Globus pallidus (tissue), 1 donor: ENCODE data around the gene RRP1B.

Source experiments
- DNase-seq: peaks from one replicate; pipeline ENCODE4 v3.0.0-alpha.2; 2015; ENCODE audit warnings: low spot score

The RRP1B gene

GRCh38 chr21:43721206-43721605, 61.8 kb downstream of the RRP1B start:
- DNase-seq: no peak

- no peak for DNase-seq
Measured at GRCh38 chr21:43721939-43722338, 62.6 kb downstream of the RRP1B start.

- no peak for DNase-seq
Measured at GRCh38 chr21:43723648-43724047, 64.3 kb downstream of the RRP1B start.

- DNase-seq: no peak
Measured at GRCh38 chr21:43726686-43727518, 67.5 kb downstream of the RRP1B start.

- no peak for DNase-seq
Measured at GRCh38 chr21:43727519-43728153, 68.3 kb downstream of the RRP1B start.

GRCh38 chr21:43728154-43728466, 68.8 kb downstream of the RRP1B start:
- no peak for DNase-seq

- DNase-seq: peak; percentile 85
Measured at GRCh38 chr21:43728467-43729390, 69.4 kb downstream of the RRP1B start.

GRCh38 chr21:43731476-43731875, 72.1 kb downstream of the RRP1B start:
- DNase-seq: no peak

- no peak for DNase-seq
Measured at GRCh38 chr21:43731891-43732711, 72.7 kb downstream of the RRP1B start.

GRCh38 chr21:43733060-43733459, 73.7 kb downstream of the RRP1B start:
- DNase-seq: no peak

GRCh38 chr21:43733529-43734071, 74.2 kb downstream of the RRP1B start:
- no peak for DNase-seq

- DNase-seq: no peak
Measured at GRCh38 chr21:43734131-43734927, 75.0 kb downstream of the RRP1B start.

GRCh38 chr21:43734928-43735229, 75.5 kb downstream of the RRP1B start:
- DNase-seq: no peak

GRCh38 chr21:43735236-43736091, 76.1 kb downstream of the RRP1B start:
- DNase-seq: no peak

- no peak for DNase-seq
Measured at GRCh38 chr21:43736224-43736883, 77.0 kb downstream of the RRP1B start.

- DNase-seq: no peak
Measured at GRCh38 chr21:43737158-43737950, 78.0 kb downstream of the RRP1B start.

GRCh38 chr21:43739621-43740435, 80.5 kb downstream of the RRP1B start:
- no peak for DNase-seq
